NK-92 (cell line): ENCODE measurements around the gene RNU5D-1.
"Not testable (repeated sequence)": the region's sequence is repeated elsewhere in the genome, so short reads cannot be mapped to it uniquely, and the experiment has no call there.

Source experiments
- DNase-seq: peaks from one replicate; lab custom pipeline; 2025; ENCODE audit not compliant: unreplicated experiment; lab: John Stamatoyannopoulos, UW

The RNU5D-1 gene

GRCh38 chr1:44701141-44701573 lies 29.8 kb downstream of the RNU5D-1 start:
- no peak for DNase-seq

GRCh38 chr1:44700573-44700972 lies 30.4 kb downstream of the RNU5D-1 start:
- no peak for DNase-seq

GRCh38 chr1:44699375-44699774 lies 31.6 kb downstream of the RNU5D-1 start:
- not testable (repeated sequence) for DNase-seq

- no peak for DNase-seq
Observed at GRCh38 chr1:44698138-44698537, 32.8 kb downstream of the RNU5D-1 start.

GRCh38 chr1:44696789-44697345 lies 34.1 kb downstream of the RNU5D-1 start:
- DNase-seq: no peak

- DNase-seq: no peak
Observed at GRCh38 chr1:44696101-44696500, 34.9 kb downstream of the RNU5D-1 start.

- DNase-seq: no peak
Observed at GRCh38 chr1:44695671-44696070, 35.3 kb downstream of the RNU5D-1 start.

- no peak for DNase-seq
Observed at GRCh38 chr1:44694863-44695478, 36.0 kb downstream of the RNU5D-1 start.

- DNase-seq: no peak
Observed at GRCh38 chr1:44693900-44694299, 37.1 kb downstream of the RNU5D-1 start.

GRCh38 chr1:44693159-44693558 lies 37.8 kb downstream of the RNU5D-1 start:
- no peak for DNase-seq

GRCh38 chr1:44689447-44689765 lies 41.6 kb downstream of the RNU5D-1 start:
- no peak for DNase-seq

- DNase-seq: no peak
Observed at GRCh38 chr1:44688760-44689446, 42.1 kb downstream of the RNU5D-1 start.

GRCh38 chr1:44685881-44686280 lies 45.1 kb downstream of the RNU5D-1 start:
- no peak for DNase-seq

GRCh38 chr1:44685218-44685617 lies 45.8 kb downstream of the RNU5D-1 start:
- no peak for DNase-seq

- no peak for DNase-seq
Observed at GRCh38 chr1:44684525-44684924, 46.4 kb downstream of the RNU5D-1 start.

- no peak for DNase-seq
Observed at GRCh38 chr1:44682883-44683265, 48.1 kb downstream of the RNU5D-1 start.

GRCh38 chr1:44681905-44682882 lies 48.8 kb downstream of the RNU5D-1 start:
- no peak for DNase-seq
